ENCODE data around the gene ZSWIM4.

GRCh38 chr19:13788991-13789390, 6.3 kb upstream of the ZSWIM4 start:
- TF ChIP-seq, protein P1, sequence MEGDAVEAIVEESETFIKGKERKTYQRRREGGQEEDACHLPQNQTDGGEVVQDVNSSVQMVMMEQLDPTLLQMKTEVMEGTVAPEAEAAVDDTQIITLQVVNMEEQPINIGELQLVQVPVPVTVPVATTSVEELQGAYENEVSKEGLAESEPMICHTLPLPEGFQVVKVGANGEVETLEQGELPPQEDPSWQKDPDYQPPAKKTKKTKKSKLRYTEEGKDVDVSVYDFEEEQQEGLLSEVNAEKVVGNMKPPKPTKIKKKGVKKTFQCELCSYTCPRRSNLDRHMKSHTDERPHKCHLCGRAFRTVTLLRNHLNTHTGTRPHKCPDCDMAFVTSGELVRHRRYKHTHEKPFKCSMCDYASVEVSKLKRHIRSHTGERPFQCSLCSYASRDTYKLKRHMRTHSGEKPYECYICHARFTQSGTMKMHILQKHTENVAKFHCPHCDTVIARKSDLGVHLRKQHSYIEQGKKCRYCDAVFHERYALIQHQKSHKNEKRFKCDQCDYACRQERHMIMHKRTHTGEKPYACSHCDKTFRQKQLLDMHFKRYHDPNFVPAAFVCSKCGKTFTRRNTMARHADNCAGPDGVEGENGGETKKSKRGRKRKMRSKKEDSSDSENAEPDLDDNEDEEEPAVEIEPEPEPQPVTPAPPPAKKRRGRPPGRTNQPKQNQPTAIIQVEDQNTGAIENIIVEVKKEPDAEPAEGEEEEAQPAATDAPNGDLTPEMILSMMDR (optimal IDR thresholded peaks at IDR 0.05 in 1 of 3, IDR thresholded peaks at IDR 0.05 in 1 of 3, conservative IDR thresholded peaks at IDR 0.05 in 1 of 3; ENCODE audit: extremely low read depth in 1 of 3, insufficient read depth in 2 of 3, low read length in 3 of 3) = no peak
- no peak for TF ChIP-seq EZH2 (IDR thresholded peaks at IDR 0.05; ENCODE audit: low read length)

Measured in keratinocyte (primary cell).